OCI-LY3 (cell line): Measurements from ENCODE around the gene PTPRH.

Experiments used
- EZH2phosphoT487 ChIP-seq: fragments of 200-600 bp; shearing (Covaris generic); IDR thresholded peaks from 2 replicates; pipeline ENCODE4 v1.6.1; 2018; ENCODE audit warnings: antibody characterized with exemption, mixed run types, low read depth
- TF ChIP-seq, protein P1 (sequence below): fragments of 200-600, 300-600 bp; sonication (generic); IDR thresholded peaks from 2 replicates; pipeline ENCODE4 v1.5.1; 2014; ENCODE audit warnings: antibody characterized with exemption, low read length, low read depth

DNA sequence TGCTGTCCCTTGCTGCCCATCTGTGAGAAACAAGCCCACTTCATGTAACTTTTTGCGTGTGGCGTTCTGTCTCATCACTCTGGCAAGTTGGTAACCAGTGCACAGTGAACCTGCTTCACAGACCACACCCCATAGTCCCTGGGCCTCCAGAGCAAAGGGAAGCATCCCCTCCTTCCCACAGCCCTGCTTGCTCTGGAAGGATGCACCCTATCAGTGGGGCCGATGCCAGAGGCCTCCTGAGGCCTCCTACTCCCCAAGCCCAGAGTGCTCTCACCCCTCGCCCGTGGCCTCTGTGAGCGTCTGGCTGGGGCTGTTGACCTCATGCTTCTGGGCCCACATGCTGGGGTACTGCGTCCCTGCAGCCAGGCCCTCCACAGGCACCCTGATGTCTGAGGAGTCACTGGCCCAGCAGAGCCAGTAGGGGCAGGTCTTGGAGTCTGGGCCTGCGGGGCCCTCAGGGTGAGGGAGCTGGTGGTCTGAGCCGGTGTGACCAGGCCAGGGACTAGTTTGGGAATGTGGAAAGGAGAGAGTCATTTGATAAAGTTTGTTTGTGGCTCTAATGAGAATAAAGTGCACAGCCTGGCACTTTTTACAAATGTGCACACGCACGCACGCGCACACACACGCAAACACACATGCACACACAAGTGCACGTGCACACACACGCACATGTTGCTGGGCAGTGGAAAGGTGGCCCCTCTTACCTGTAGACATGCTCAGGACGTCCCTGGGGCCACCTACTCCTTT lies 14.2 kb upstream of the PTPRH start:
- TF ChIP-seq, protein P1, sequence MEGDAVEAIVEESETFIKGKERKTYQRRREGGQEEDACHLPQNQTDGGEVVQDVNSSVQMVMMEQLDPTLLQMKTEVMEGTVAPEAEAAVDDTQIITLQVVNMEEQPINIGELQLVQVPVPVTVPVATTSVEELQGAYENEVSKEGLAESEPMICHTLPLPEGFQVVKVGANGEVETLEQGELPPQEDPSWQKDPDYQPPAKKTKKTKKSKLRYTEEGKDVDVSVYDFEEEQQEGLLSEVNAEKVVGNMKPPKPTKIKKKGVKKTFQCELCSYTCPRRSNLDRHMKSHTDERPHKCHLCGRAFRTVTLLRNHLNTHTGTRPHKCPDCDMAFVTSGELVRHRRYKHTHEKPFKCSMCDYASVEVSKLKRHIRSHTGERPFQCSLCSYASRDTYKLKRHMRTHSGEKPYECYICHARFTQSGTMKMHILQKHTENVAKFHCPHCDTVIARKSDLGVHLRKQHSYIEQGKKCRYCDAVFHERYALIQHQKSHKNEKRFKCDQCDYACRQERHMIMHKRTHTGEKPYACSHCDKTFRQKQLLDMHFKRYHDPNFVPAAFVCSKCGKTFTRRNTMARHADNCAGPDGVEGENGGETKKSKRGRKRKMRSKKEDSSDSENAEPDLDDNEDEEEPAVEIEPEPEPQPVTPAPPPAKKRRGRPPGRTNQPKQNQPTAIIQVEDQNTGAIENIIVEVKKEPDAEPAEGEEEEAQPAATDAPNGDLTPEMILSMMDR: no peak
- TF ChIP-seq EZH2phosphoT487: no peak
